GM12892 (cell line): Measurements from ENCODE around the gene CADPS.

ENCODE experiments used
- POLR2A ChIP-seq: IDR thresholded peaks from 2 replicates; pipeline ENCODE4 v1.6.1; 2011; ENCODE audit warnings: low read depth, low read length, control low read depth
- POLR2AphosphoS5 ChIP-seq: IDR thresholded peaks from 2 replicates; pipeline ENCODE4 v1.6.1; 2011; ENCODE audit warnings: low read depth, low read length, control low read depth
- TAF1 ChIP-seq: IDR thresholded peaks from 2 replicates; pipeline ENCODE4 v1.6.1; 2011; ENCODE audit warnings: low read depth, mild to moderate bottlenecking, control low read depth, low read length, borderline replicate concordance

DNA sequence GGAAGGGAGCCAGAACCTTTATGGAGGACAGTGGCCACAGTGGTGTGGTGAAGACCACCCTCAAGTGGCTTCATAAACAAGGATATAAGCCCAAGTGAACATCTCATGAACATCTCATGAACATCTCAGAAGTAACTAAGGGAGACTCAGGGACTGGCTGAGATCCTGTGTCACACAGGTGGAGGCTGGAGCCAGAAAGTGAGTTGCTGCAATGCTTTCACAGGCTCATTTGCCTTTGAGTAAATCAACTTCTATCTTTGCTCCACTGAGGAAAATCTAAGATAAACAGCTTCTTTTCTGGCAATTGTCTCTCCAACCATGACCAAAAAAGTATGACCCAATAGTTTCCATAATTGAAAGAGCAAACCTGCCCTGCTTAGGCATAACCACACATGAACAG lies 152.9 kb downstream of the CADPS start:
- no peak for TF ChIP-seq POLR2AphosphoS5
- no peak for TF ChIP-seq POLR2A
- no peak for TF ChIP-seq TAF1
